LNCaP clone FGC (cell line): ENCODE measurements around the gene OLIG3.

Experiments used
- DNase-seq: peaks from one replicate; pipeline ENCODE4 v3.0.0-alpha.2; 2011; ENCODE audit warnings: low read depth
- H3K4me3 ChIP-seq: 2 replicates; pipeline ENCODE4 v1.5.1; 2011; ENCODE audit warnings: mild to moderate bottlenecking, low read depth, low read length, control low read depth
- TF ChIP-seq, protein P1 (sequence below): IDR thresholded peaks from 2 replicates; pipeline ENCODE4 v1.5.1; 2012; ENCODE audit warnings: mild to moderate bottlenecking; ENCODE audit not compliant: control insufficient read depth, insufficient read depth; ENCODE audit errors: extremely low read depth

The OLIG3 gene

DNA sequence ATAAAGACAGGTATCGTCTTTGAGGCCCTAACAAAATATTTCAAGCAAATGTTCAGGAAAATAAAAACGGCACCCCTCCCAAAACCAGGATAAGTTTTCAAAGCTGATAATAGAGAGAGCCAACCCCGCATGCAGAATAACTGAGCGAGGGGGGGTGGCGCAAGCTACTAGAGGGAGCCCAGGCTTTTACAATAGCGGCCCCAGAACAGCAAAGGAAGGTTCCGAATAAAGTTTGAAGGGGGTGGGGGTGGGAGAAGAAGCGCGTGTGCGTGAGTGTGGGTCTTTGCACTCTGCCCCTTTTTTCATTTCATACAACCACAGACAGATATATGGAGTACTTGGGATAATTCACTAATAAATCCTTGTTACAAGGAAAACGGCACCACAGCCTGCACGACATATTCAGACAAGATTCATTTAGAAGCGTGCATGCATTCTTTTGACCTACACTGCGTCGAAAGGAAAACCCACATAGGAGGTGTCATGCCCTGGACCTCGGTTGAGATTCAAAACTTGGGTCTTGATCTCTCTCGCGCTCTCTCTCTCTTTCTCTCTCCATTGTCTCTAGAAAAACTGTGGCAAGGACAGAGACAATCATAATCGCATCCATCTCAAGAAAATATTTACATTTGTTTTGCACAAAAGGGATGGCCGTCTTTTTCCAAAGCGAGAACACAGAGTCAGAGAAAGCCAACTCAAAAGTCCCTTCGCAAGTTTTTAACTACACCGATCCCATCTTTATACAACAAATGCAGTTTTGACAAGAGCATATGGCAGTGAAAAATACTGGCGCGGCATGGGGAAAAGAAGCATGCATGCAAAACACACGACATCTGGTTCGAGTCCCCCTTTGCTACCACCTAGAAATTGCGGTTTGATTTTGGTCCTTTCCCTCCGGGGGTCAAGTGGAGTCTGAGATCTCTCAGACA is 1.6 kb downstream of the OLIG3 start:
- no peak overlapping the region for H3K4me3 ChIP-seq
- TF ChIP-seq, protein P1, sequence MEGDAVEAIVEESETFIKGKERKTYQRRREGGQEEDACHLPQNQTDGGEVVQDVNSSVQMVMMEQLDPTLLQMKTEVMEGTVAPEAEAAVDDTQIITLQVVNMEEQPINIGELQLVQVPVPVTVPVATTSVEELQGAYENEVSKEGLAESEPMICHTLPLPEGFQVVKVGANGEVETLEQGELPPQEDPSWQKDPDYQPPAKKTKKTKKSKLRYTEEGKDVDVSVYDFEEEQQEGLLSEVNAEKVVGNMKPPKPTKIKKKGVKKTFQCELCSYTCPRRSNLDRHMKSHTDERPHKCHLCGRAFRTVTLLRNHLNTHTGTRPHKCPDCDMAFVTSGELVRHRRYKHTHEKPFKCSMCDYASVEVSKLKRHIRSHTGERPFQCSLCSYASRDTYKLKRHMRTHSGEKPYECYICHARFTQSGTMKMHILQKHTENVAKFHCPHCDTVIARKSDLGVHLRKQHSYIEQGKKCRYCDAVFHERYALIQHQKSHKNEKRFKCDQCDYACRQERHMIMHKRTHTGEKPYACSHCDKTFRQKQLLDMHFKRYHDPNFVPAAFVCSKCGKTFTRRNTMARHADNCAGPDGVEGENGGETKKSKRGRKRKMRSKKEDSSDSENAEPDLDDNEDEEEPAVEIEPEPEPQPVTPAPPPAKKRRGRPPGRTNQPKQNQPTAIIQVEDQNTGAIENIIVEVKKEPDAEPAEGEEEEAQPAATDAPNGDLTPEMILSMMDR: no peak
- DNase-seq: no peak

DNA sequence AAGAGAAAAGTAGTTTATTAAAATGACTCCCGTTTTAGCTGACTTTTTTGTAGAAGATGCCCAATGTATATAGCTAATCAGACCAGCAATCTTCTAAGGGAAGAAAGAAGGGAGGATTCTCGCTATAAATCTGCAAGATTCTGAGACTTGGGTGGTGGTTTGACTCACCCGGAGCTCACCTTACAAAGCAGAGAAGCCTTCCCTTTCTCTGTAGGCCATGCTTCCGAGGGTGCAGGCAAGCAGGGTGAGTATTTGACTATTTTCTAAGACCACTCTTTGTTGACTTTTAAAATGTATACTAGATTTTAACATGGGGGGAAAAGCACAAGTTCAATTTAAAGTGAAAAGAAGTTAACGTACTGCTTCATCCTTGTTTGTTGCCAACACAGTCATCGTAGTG is 2.7 kb downstream of the OLIG3 start:
- no peak overlapping the region for H3K4me3 ChIP-seq
- no peak for DNase-seq
- TF ChIP-seq, protein P1: no peak

DNA sequence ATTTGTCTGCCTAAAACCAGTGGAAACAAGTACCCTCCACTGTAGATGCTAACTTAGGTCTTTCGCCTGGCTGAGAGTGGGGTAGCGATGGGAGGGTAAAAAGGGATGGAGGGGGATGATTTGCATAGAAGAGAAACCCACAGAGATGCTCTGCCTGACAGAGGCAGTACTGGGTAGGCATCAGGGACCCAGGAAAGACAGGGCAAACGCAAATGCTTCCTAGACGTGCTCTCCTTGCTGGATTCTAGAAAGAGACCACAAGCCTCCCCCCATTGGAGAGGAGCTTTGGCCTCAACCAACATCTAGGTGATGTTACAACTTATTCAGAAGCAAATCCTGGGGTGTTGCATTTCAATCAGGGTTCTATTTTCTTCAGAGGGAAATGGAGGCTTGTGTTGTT is 3.2 kb downstream of the OLIG3 start:
- DNase-seq: no peak
- no peak overlapping the region for H3K4me3 ChIP-seq
- TF ChIP-seq, protein P1: no peak

DNA sequence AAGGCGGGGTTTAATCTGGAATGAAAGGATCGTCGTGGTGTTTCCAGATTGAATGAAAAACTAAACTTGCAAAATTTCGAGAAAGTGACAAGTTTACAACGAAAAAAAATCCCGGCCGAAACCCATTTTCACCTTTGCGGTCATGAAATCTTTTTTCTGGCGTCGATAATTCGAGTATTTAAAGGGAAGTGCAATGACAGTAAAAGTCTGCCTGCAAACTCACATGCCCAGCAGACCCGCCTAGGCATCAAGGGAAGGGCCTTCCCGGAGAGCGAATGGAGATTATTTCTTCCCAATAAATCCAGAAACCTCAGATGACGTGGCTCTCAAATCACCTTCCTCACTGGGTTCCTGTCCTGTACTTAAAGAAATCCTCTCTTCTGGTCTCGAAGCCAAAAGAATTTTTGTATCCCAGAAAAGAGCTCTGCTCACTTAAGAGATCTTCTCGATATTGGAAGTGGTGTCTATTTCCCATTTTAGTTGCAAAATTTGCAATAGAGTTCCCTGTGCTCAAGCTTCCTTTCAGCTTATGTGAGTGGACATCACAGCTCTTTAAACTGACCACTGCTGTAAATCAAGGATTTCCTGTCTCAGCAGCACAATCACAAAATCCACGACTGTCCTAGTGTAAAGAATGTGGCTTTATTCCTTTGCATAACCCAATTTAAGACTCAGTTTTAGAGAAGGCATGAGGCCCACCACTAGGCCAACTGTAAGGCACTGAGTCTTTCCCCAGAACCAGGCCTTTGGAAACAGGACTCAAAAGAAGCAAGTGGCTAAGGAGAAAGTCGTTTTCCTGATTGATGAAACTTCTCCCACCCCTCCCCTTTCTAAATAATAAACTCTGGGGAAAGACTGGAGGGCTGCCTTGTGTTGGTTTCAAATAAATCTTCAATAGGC is 3.9 kb downstream of the OLIG3 start:
- H3K4me3 ChIP-seq: no peak overlapping the region
- no peak for DNase-seq
- TF ChIP-seq, protein P1: no peak

DNA sequence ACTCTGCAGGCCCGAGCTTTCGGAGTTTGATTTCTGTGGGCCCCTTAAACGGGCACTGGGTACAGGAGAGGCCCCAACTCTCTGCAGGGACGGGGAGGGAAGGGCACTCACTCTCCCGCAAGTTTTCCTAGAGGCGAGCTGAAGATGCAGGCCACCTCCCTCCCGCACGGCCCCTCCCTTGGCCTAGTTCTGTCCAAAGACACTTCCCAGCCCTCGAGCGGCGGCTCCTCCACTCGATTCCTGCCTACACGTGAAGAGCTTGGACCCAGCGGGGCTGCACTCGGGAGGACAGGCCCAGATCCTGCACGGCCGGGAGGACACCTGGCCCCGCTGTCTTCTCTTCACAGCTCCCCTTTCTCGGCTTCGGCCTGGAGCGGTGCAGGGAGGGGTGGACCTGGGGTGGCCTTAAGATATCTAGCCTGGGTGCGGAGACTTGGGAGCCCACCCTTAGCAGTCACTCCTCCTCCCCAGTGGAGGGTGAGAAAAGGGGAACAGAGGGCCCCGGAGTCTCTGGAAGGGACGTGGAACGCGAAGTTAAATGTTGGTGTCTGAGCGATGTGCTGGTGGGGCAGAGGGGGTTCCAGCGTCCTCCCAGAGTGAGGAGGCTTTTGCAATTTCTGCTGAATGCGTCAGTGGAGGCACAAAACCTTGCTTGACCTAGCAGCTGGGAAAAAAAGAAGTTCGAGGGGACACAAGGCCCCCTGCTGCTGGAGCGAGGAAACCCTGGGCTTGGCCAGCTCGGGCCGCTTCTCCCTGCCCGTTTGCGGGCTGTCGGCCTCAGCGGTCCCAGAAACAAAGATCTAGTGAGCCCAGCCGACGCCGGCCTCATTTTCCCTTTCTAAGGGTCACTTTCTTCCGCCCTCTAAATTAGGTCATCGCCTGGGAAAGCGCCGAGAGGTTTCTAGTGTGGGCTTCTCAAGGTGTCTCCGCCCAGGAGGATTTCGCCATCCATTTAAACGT is 4.9 kb downstream of the OLIG3 start:
- DNase-seq: no peak
- no peak overlapping the region for H3K4me3 ChIP-seq
- TF ChIP-seq, protein P1: no peak

- DNase-seq: no peak
- H3K4me3 ChIP-seq: no peak overlapping the region
- TF ChIP-seq, protein P1: no peak
Observed at GRCh38 chr6:137488150-137489045, 5.8 kb downstream of the OLIG3 start.
